NCI-H1417 (cell line): ENCODE data around the gene LCAT.

Experiments used
- DNase-seq, 3 experiments: peaks; one replicate each; lab custom pipeline; 2025; lab: John Stamatoyannopoulos, UW

LCAT gene

GRCh38 chr16:67968400-67969253 is 24.7 kb upstream of the LCAT start, which contains the start of gene SLC12A4:
Gene SLC12A4 (minus strand): TSS chr16:67968637. CDS start chr16:67968553, 84 bp downstream.
- no peak for DNase-seq

GRCh38 chr16:67967958-67968399 is 24.1 kb upstream of the LCAT start:
- no peak for DNase-seq

- DNase-seq, result no peak
Measured at GRCh38 chr16:67967183-67967957, 23.4 kb upstream of the LCAT start.

- no peak for DNase-seq
Measured at GRCh38 chr16:67966549-67967182, 22.7 kb upstream of the LCAT start.

- peak in 1 of 3 experiments; percentile 26 for DNase-seq
Measured at GRCh38 chr16:67965668-67966548, 22.0 kb upstream of the LCAT start.

GRCh38 chr16:67964477-67965131 is 20.7 kb upstream of the LCAT start:
- DNase-seq, result peak in 2 of 3 experiments; percentile 13 to 51

- peak in 1 of 3 experiments; percentile 20 for DNase-seq
Measured at GRCh38 chr16:67963662-67964321, 19.9 kb upstream of the LCAT start.

- no peak for DNase-seq
Measured at GRCh38 chr16:67963292-67963661, 19.4 kb upstream of the LCAT start.

GRCh38 chr16:67962135-67962534 is 18.2 kb upstream of the LCAT start:
- no peak for DNase-seq

- DNase-seq, result peak; percentile 88 to 98 (median 95)
Measured at GRCh38 chr16:67961551-67961957, 17.6 kb upstream of the LCAT start.

- no peak for DNase-seq
Measured at GRCh38 chr16:67959536-67960329, 15.8 kb upstream of the LCAT start.

GRCh38 chr16:67957622-67958021 is 13.7 kb upstream of the LCAT start:
- no peak for DNase-seq

GRCh38 chr16:67954421-67955196 is 10.7 kb upstream of the LCAT start:
- no peak for DNase-seq

GRCh38 chr16:67953641-67954375 is 9.9 kb upstream of the LCAT start:
- peak in 1 of 3 experiments; percentile 24 for DNase-seq

GRCh38 chr16:67951485-67951884 is 7.6 kb upstream of the LCAT start:
- no peak for DNase-seq

GRCh38 chr16:67950335-67950843 is 6.5 kb upstream of the LCAT start:
- DNase-seq, result no peak

- no peak for DNase-seq
Measured at GRCh38 chr16:67949645-67950044, 5.7 kb upstream of the LCAT start.

GRCh38 chr16:67948015-67948414 is 4.1 kb upstream of the LCAT start:
- DNase-seq, result no peak
